Transverse colon (tissue), 4 donors: Measurements from ENCODE around the gene PARVA.
A peak's percentile ranks its signal among the peaks of the same experiment; 100 is the strongest.

ENCODE experiments used
- CTCF ChIP-seq, 5 experiments: fragments of 200-600 bp in 3 of 5; fragments of 450-650 bp in 2 of 5; sonication (generic) in 3 of 5; IDR thresholded peaks; 1 replicate in 2 of 5; 2 replicates in 3 of 5; pipeline ENCODE4 v1.5.1; 2016 to 2017; ENCODE audit warnings: antibody characterized with exemption in 5 of 5, inconsistent platforms in 3 of 5, mild to moderate bottlenecking in 2 of 5, moderate library complexity in 1 of 5
- EP300 ChIP-seq: sonication (generic); formaldehyde crosslinking; IDR thresholded peaks from one replicate; pipeline ENCODE4 v1.6.1; 2017; ENCODE audit warnings: antibody characterized with exemption, low read depth
- POLR2A ChIP-seq: fragments of 450-650 bp; IDR thresholded peaks from one replicate; pipeline ENCODE4 v1.6.1; 2016; ENCODE audit warnings: antibody characterized with exemption, mild to moderate bottlenecking, moderate library complexity
- POLR2AphosphoS5 ChIP-seq, 3 donors: sonication (generic); formaldehyde crosslinking; IDR thresholded peaks; one replicate each; pipeline ENCODE4 v1.6.1; 2016; ENCODE audit warnings: antibody characterized with exemption in 3 of 3

- TF ChIP-seq CTCF (IDR thresholded peaks at IDR 0.05) (no peak), EP300 (peak; percentile 65), POLR2A (no peak), POLR2AphosphoS5 (IDR thresholded peaks at IDR 0.05) (peak; percentile 76 to 82 (median 80))
Observed at GRCh38 chr11:12397931-12398334, 20.6 kb downstream of the PARVA start.
